Osteocyte (in vitro differentiated cells): Measurements from ENCODE around the gene AKIRIN1. TPM values are rescaled to one million over a fixed set of nuclear protein-coding genes. Genes with fewer than 3 reads are reported as not detected.

ENCODE experiments used
- total RNA-seq: library from RNA; stranded (reverse); gene quantifications from 2 replicates; pipeline ENCODE4 v1.2.1, GENCODE V29; 2021

Gene AKIRIN1
- total RNA-seq, 1 donor from 2014 or later, result 42.7 TPM

Other genes with a start within 250 kb of the AKIRIN1 start
- gene RRAGC, start 131.5 kb upstream of the AKIRIN1 start, total RNA-seq, result 54.3 and 63.4 TPM in 2 replicates
- 2.3 and 3.0 TPM in 2 replicates for gene MYCBP, start 117.9 kb upstream of the AKIRIN1 start, total RNA-seq
- gene GJA9, start 109.7 kb upstream of the AKIRIN1 start, total RNA-seq, result not detected in 2 replicates
- gene RHBDL2, start 49.4 kb upstream of the AKIRIN1 start, total RNA-seq, result not detected in 2 replicates
- gene NDUFS5, start 35.1 kb downstream of the AKIRIN1 start, total RNA-seq, result 146 and 157 TPM in 2 replicates
- 431 and 452 TPM in 2 replicates for gene MACF1, start 213.4 kb downstream of the AKIRIN1 start, total RNA-seq